C4-2B (cell line): ENCODE results near the gene JHY.

Experiments used
- H3K27ac ChIP-seq: fragments of 450-650 bp; 2 replicates; pipeline ENCODE4 v1.5.1; 2017
- ZFX ChIP-seq: fragments of 450-650 bp; IDR thresholded peaks from 2 replicates; pipeline ENCODE4 v1.6.1; 2017
- TF ChIP-seq, protein P1 (sequence below): fragments of 450-650 bp; conservative IDR thresholded peaks from 2 replicates; pipeline ENCODE4 v1.5.1; 2017; ENCODE audit warnings: mild to moderate bottlenecking

JHY gene

DNA sequence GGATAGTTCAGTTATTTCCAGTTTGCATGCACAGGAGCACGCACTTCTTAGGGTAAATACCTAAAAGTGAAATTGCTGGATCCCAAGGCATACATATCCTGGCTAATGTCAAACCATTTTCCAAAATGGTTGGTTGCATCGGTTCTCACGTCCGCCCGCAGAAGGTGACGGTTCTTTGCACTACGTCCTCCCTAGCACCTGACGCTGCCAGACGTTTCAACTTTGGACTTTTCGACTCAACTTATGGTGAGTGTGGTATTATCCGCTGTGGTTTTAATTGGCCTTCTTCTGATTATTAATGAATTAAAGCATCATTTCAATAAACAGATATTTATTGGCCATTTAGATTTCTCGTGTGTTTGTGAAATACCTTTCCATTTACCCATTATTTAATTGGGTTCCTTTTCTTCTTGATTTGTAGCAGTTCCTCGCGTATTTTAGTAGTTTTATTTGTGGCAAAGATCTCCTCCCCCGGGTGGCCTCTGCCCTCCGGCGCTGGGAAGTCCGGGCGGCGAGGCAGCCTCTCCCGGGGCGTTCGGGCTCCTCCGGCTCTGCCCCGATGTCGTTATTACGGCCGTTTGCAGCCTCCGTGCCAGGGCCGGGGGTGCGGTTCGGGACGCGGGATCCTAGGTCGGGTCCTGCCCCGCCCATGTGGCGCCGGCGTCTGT lies at the start of gene JHY:
Gene JHY, plus strand, starts transcription at position 571 of the 668 bp plus-strand sequence. CDS start 3,091 bp downstream, outside the sequence.
- TF ChIP-seq ZFX = no peak
- TF ChIP-seq, protein P1, sequence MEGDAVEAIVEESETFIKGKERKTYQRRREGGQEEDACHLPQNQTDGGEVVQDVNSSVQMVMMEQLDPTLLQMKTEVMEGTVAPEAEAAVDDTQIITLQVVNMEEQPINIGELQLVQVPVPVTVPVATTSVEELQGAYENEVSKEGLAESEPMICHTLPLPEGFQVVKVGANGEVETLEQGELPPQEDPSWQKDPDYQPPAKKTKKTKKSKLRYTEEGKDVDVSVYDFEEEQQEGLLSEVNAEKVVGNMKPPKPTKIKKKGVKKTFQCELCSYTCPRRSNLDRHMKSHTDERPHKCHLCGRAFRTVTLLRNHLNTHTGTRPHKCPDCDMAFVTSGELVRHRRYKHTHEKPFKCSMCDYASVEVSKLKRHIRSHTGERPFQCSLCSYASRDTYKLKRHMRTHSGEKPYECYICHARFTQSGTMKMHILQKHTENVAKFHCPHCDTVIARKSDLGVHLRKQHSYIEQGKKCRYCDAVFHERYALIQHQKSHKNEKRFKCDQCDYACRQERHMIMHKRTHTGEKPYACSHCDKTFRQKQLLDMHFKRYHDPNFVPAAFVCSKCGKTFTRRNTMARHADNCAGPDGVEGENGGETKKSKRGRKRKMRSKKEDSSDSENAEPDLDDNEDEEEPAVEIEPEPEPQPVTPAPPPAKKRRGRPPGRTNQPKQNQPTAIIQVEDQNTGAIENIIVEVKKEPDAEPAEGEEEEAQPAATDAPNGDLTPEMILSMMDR = no peak
- no peak within 1 kb of the TSS for H3K27ac ChIP-seq

- H3K27ac ChIP-seq = no peak overlapping the region
- TF ChIP-seq, protein P1 = no peak
- TF ChIP-seq ZFX = no peak
Measured at GRCh38 chr11:122833846-122834464, 48.6 kb upstream of the JHY start.

DNA sequence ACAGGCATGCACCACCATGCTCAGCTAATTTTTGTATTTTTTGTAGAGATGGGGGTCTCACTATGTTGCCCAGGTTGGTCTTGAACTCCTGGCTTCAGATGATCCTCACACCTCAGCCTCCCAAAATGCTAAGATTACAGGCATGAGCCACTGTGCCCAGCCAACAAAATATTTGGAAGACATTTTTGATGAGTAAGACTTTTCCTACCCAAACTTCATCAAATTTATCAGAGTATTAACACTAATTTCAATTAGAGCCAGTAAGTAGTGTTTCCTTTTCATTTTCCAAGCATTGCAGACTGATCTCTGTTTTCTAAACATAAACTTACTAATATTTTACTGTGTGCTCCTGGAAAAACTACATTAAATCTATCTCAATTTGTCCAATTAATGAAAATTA lies 45.6 kb upstream of the JHY start:
- TF ChIP-seq, protein P1 = no peak
- no peak for TF ChIP-seq ZFX
- no peak overlapping the region for H3K27ac ChIP-seq

DNA sequence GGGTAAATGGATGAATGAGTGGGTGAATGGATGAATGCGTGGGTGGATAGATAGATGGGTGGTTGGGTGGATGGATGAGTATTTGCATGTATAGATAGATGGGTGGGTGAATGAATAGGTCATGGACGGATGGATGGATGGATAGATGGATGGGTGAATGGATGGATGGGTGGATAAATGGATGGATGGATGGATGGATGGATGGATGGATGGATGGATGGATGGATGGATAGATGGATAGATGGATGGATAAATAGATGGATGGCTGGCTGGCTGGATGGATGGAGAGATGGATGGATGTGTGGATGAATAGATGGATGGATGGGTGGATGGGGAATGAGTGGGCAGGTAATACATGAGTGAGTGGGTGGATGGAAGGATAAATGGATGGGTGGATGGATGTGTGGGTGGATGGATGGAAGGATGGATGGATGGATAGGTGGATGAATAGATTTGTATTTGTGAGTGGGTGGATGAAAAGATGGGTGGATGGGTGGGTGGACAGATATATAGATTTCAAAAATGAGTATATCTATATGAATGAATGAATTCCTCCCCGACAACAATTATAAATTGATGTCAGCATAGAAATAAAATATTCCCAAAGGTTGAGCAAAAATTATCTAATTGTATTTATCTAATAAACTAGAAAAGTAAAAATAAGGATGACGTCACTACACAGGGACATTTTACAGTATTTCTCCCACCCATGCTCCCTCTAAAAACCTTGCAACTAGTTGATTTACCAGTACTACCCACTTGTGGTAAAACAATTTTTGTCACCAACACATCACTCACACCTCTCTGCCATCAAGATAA lies 44.8 kb upstream of the JHY start:
- no peak overlapping the region for H3K27ac ChIP-seq
- no peak for TF ChIP-seq ZFX
- TF ChIP-seq, protein P1 = no peak

- H3K27ac ChIP-seq = no peak overlapping the region
- TF ChIP-seq, protein P1 = no peak
- no peak for TF ChIP-seq ZFX
Measured at GRCh38 chr11:122843281-122844141, 39.0 kb upstream of the JHY start.

- no peak overlapping the region for H3K27ac ChIP-seq
- TF ChIP-seq, protein P1 = no peak
- TF ChIP-seq ZFX = no peak
Measured at GRCh38 chr11:122847466-122847865, 35.1 kb upstream of the JHY start.
